Fibroblast of lung (primary cell): Measurements from ENCODE around the gene C1QTNF9.

Experiments
- EZH2 ChIP-seq: IDR thresholded peaks from 2 replicates; pipeline ENCODE4 v1.5.1; 2012; ENCODE audit warnings: low read length, control low read depth, mild to moderate bottlenecking; ENCODE audit errors: missing control alignments
- TF ChIP-seq, protein P1 (sequence below), 2 donors: IDR thresholded peaks in 1 of 2; conservative IDR thresholded peaks in 1 of 2; 1 replicate in 1 of 2; 2 replicates in 1 of 2; pipeline ENCODE4 v1.5.1; 2011 to 2012; ENCODE audit warnings: low read length in 2 of 2, control low read depth in 1 of 2, inconsistent platforms in 1 of 2, low read depth in 1 of 2, mild to moderate bottlenecking in 1 of 2

DNA sequence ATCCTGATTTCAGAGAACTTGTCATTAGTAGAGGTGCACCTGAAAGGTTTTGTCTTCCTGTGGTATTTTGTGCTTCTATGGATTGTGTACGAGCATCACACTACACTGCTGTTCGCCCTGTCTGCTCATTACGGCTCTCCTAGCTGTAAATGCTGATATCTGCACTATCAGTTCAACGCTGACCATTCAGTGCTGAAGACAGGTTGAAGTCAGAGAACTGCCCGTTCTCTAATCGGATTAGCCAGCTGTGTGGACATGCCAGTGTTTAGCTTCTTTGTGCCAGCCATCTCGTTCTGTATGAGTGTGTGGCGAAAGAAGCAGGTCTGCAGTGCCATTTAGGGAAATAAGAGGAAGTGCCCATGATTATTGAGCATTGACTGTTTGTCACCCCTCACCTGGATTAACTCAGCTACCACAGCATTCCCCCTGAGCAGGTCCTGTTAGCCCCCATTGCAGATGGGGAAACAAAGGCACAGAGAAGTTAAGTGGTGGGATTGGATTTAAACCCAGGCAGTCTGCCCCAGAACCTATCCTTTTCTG lies 21.6 kb upstream of the C1QTNF9 start:
- TF ChIP-seq, protein P1, sequence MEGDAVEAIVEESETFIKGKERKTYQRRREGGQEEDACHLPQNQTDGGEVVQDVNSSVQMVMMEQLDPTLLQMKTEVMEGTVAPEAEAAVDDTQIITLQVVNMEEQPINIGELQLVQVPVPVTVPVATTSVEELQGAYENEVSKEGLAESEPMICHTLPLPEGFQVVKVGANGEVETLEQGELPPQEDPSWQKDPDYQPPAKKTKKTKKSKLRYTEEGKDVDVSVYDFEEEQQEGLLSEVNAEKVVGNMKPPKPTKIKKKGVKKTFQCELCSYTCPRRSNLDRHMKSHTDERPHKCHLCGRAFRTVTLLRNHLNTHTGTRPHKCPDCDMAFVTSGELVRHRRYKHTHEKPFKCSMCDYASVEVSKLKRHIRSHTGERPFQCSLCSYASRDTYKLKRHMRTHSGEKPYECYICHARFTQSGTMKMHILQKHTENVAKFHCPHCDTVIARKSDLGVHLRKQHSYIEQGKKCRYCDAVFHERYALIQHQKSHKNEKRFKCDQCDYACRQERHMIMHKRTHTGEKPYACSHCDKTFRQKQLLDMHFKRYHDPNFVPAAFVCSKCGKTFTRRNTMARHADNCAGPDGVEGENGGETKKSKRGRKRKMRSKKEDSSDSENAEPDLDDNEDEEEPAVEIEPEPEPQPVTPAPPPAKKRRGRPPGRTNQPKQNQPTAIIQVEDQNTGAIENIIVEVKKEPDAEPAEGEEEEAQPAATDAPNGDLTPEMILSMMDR (conservative IDR thresholded peaks at IDR 0.05 in 1 of 2, IDR thresholded peaks at IDR 0.05 in 1 of 2; ENCODE audit: low read depth in 1 of 2, low read length in 2 of 2) = no peak
- no peak for TF ChIP-seq EZH2
